Astrocyte (in vitro differentiated cells and primary cell): ENCODE data around the gene WDR83. TPM values are rescaled to one million over a fixed set of nuclear protein-coding genes. Genes with fewer than 3 reads are reported as not detected.
A peak's percentile ranks its signal among the peaks of the same experiment; 100 is the strongest.

ENCODE experiments used
- DNase-seq: peaks from one replicate; pipeline ENCODE4 v3.0.0-alpha.2; 2010; ENCODE audit warnings: low read depth
- FAIRE-seq: peaks from 2 replicates; lab custom pipeline; 2011; peaks lifted over from hg19 to GRCh38; lab: Jason Lieb, UNC
- H2AFZ ChIP-seq: 2 replicates; pipeline ENCODE4 v1.6.0; 2012; ENCODE audit warnings: low read depth, low read length, inconsistent platforms
- H3K27ac ChIP-seq: 2 replicates; pipeline ENCODE4 v1.5.1; 2011; ENCODE audit warnings: low read depth, low read length, inconsistent platforms
- H3K27me3 ChIP-seq: 2 replicates; pipeline ENCODE4 v1.6.0; 2011; ENCODE audit warnings: low read length, inconsistent platforms; ENCODE audit not compliant: insufficient read depth
- H3K36me3 ChIP-seq: 2 replicates; pipeline ENCODE4 v1.5.1; 2011; ENCODE audit warnings: low read length, inconsistent platforms; ENCODE audit not compliant: insufficient read depth
- H3K4me1 ChIP-seq: 2 replicates; pipeline ENCODE4 v1.5.1; 2011; ENCODE audit warnings: low read length, inconsistent platforms; ENCODE audit not compliant: insufficient read depth
- H3K4me2 ChIP-seq: 2 replicates; pipeline ENCODE4 v1.6.0; 2012; ENCODE audit warnings: low read length, inconsistent platforms
- H3K4me3 ChIP-seq: 2 replicates; pipeline ENCODE4 v1.5.1; 2011; ENCODE audit warnings: low read depth, mild to moderate bottlenecking, low read length, inconsistent platforms; ENCODE audit not compliant: insufficient read depth
- H3K79me2 ChIP-seq: 2 replicates; pipeline ENCODE4 v1.6.0; 2012; ENCODE audit warnings: mild to moderate bottlenecking, low read length, inconsistent platforms; ENCODE audit not compliant: insufficient read depth
- H3K9ac ChIP-seq: 2 replicates; pipeline ENCODE4 v1.6.0; 2012; ENCODE audit warnings: mild to moderate bottlenecking, low read length, inconsistent platforms
- H3K9me3 ChIP-seq: 2 replicates; pipeline ENCODE4 v1.5.1; 2012; ENCODE audit warnings: low read depth, mild to moderate bottlenecking, low read length, inconsistent platforms; ENCODE audit not compliant: insufficient read depth
- H4K20me1 ChIP-seq: 2 replicates; pipeline ENCODE4 v1.6.0; 2012; ENCODE audit warnings: low read length, inconsistent platforms; ENCODE audit not compliant: insufficient read depth
- H3K27ac Mint-ChIP-seq: one replicate; pipeline ENCODE4 v1.8.0; 2021; ENCODE audit warnings: mild to moderate bottlenecking, mixed read lengths; ENCODE audit not compliant: unreplicated experiment
- H3K27me3 Mint-ChIP-seq: one replicate; pipeline ENCODE4 v1.8.0; 2021; ENCODE audit warnings: low read depth, mixed read lengths; ENCODE audit not compliant: unreplicated experiment
- H3K36me3 Mint-ChIP-seq: one replicate; pipeline ENCODE4 v1.8.0; 2021; ENCODE audit warnings: low read depth, mixed read lengths; ENCODE audit not compliant: unreplicated experiment
- H3K4me1 Mint-ChIP-seq: one replicate; pipeline ENCODE4 v1.8.0; 2021; ENCODE audit warnings: low read depth, mixed read lengths; ENCODE audit not compliant: unreplicated experiment
- H3K4me3 Mint-ChIP-seq: one replicate; pipeline ENCODE4 v1.8.0; 2021; ENCODE audit warnings: mild to moderate bottlenecking, moderate library complexity, mixed read lengths; ENCODE audit not compliant: unreplicated experiment
- H3K9me3 Mint-ChIP-seq: one replicate; pipeline ENCODE4 v1.8.0; 2021; ENCODE audit warnings: mild to moderate bottlenecking, mixed read lengths; ENCODE audit not compliant: unreplicated experiment
- CTCF ChIP-seq: IDR thresholded peaks from 2 replicates; pipeline ENCODE4 v1.5.1; 2011; ENCODE audit warnings: low read depth, mild to moderate bottlenecking, inconsistent platforms, low read length, moderate library complexity; ENCODE audit not compliant: insufficient read depth
- EZH2 ChIP-seq: IDR thresholded peaks from 2 replicates; pipeline ENCODE4 v1.6.1; 2012; ENCODE audit warnings: mild to moderate bottlenecking, low read length, inconsistent platforms; ENCODE audit not compliant: insufficient read depth
- total RNA-seq: library from RNA; stranded (reverse); gene quantifications from 2 replicates; pipeline ENCODE4 v1.2.1, GENCODE V29; 2021

The WDR83 gene
- total RNA-seq, 1 donor from 2014 or later: 13.3 TPM

DNA sequence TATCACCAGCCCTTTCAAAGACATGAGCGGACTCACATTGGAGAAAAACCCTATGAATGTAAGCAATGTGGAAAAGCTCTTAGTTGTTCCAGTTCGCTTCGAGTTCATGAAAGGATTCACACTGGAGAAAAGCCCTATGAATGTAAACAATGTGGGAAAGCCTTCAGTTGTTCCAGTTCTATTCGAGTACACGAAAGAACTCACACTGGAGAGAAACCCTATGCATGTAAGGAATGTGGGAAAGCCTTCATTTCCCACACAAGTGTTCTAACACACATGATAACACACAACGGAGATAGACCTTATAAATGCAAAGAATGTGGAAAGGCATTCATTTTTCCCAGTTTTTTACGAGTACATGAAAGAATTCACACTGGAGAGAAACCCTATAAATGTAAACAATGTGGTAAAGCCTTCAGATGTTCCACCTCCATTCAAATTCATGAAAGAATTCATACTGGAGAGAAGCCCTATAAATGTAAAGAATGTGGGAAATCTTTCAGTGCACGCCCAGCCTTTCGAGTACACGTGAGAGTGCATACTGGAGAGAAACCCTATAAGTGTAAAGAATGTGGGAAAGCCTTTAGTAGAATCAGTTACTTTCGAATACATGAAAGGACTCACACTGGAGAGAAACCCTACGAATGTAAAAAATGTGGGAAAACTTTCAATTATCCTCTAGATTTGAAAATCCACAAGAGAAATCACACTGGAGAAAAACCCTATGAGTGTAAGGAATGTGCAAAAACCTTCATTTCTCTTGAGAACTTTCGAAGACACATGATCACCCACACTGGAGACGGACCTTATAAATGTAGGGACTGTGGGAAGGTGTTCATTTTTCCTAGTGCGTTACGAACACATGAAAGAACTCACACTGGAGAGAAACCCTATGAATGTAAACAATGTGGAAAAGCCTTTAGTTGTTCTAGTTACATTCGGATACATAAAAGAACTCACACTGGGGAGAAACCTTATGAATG is 38.3 kb upstream of the WDR83 start:
- Histone ChIP-seq H4K20me1 (no peaks in the 10 kb centered on the region), H3K9ac (no peak overlapping the region), H2AFZ (no peak overlapping the region), H3K4me1 (no peaks in the 10 kb centered on the region), H3K79me2 (peaks cover 4% of the 10 kb centered on the region), H3K27ac (no peak overlapping the region), H3K36me3 (peaks cover 40% of the 10 kb centered on the region), H3K4me3 (no peak overlapping the region), H3K4me2 (no peak overlapping the region), H3K27me3 (no peaks in the 10 kb centered on the region), H3K9me3 (peaks cover 50% of the 10 kb centered on the region)
- Mint-ChIP-seq H3K27ac (no peak overlapping the region), H3K4me3 (no peak overlapping the region), H3K9me3 (peaks cover 63% of the 10 kb centered on the region), H3K4me1 (no peaks in the 10 kb centered on the region), H3K36me3 (peaks cover 68% of the 10 kb centered on the region), H3K27me3 (no peaks in the 10 kb centered on the region)
- FAIRE-seq (no peak), DNase-seq (peak; percentile 44)
- no peak for TF ChIP-seq EZH2
- TF ChIP-seq CTCF: no peak

GRCh38 chr19:12629215-12629614 is 37.4 kb upstream of the WDR83 start:
- no peak overlapping the region for H3K27ac ChIP-seq
- peaks cover 49% of the 10 kb centered on the region for H3K9me3 ChIP-seq
- no peak overlapping the region for H3K9ac ChIP-seq
- H3K4me1 ChIP-seq: no peaks in the 10 kb centered on the region
- DNase-seq: no peak
- H3K4me3 ChIP-seq: no peak overlapping the region
- TF ChIP-seq CTCF (no peak), EZH2 (no peak)
- H3K4me3 Mint-ChIP-seq: no peak overlapping the region
- no peaks in the 10 kb centered on the region for H3K79me2 ChIP-seq
- H3K27me3 ChIP-seq: no peaks in the 10 kb centered on the region
- no peak overlapping the region for H3K27ac Mint-ChIP-seq
- H3K4me2 ChIP-seq: no peak overlapping the region
- no peak overlapping the region for H2AFZ ChIP-seq
- H4K20me1 ChIP-seq: no peaks in the 10 kb centered on the region
- FAIRE-seq: no peak
- H3K4me1 Mint-ChIP-seq: no peaks in the 10 kb centered on the region
- peaks cover 69% of the 10 kb centered on the region for H3K36me3 Mint-ChIP-seq
- H3K27me3 Mint-ChIP-seq: no peaks in the 10 kb centered on the region
- peaks cover 36% of the 10 kb centered on the region for H3K36me3 ChIP-seq
- peaks cover 64% of the 10 kb centered on the region for H3K9me3 Mint-ChIP-seq

DNA sequence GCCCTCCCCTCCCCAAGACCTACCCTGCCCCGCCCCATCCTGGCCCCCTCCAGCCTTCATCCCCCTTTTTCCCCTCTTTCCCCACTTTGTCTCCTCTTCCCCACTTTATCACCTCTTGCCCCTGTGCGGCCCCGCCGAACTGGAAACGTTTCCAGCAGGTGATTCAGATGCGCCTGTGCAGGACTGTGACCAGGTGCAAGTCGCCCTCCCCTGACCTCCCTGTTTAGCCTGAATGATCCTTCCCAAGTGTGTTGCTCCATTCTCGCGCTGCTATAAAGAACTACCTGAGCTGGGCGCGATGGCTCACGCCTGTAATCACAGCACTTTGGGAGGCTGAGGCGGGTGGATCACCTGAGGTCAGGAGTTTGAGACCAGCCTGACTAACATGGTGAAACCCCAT is 30.0 kb upstream of the WDR83 start:
- H4K20me1 ChIP-seq: no peaks in the 10 kb centered on the region
- no peak for FAIRE-seq
- H3K9me3 ChIP-seq: peaks cover 7% of the 10 kb centered on the region
- H3K36me3 ChIP-seq: no peaks in the 10 kb centered on the region
- H2AFZ ChIP-seq: no peak overlapping the region
- no peak overlapping the region for H3K4me3 ChIP-seq
- Mint-ChIP-seq H3K27ac (no peak overlapping the region), H3K4me1 (no peaks in the 10 kb centered on the region), H3K9me3 (peaks cover 8% of the 10 kb centered on the region), H3K4me3 (no peak overlapping the region), H3K36me3 (peaks cover 20% of the 10 kb centered on the region), H3K27me3 (no peaks in the 10 kb centered on the region)
- DNase-seq: no peak
- no peaks in the 10 kb centered on the region for H3K79me2 ChIP-seq
- peaks cover 5% of the 10 kb centered on the region for H3K4me1 ChIP-seq
- H3K27ac ChIP-seq: no peak overlapping the region
- H3K9ac ChIP-seq: no peak overlapping the region
- H3K4me2 ChIP-seq: no peak overlapping the region
- no peaks in the 10 kb centered on the region for H3K27me3 ChIP-seq
- TF ChIP-seq CTCF (no peak), EZH2 (no peak)
